H9 (cell line): ENCODE results near the gene SNX12. TPM values are rescaled to one million over a fixed set of nuclear protein-coding genes. Genes with fewer than 3 reads are reported as not detected.

ENCODE experiments used
- DNase-seq: peaks from one replicate; pipeline ENCODE4 v3.0.0-alpha.2; 2017
- H2AFZ ChIP-seq: one replicate; pipeline ENCODE4 v1.6.1; 2013; ENCODE audit warnings: mild to moderate bottlenecking, low read length, control low read depth, moderate library complexity
- H2AK5ac ChIP-seq: 2 replicates; pipeline ENCODE4 v1.6.1; 2013; ENCODE audit warnings: low read length, control low read depth, mixed read lengths; ENCODE audit not compliant: insufficient read length
- H2BK120ac ChIP-seq: one replicate; pipeline ENCODE4 v1.6.1; 2013; ENCODE audit warnings: low read depth, mild to moderate bottlenecking, low read length, control low read depth, inconsistent platforms; ENCODE audit not compliant: poor library complexity, severe bottlenecking
- H2BK12ac ChIP-seq: 2 replicates; pipeline ENCODE4 v1.6.1; 2013; ENCODE audit warnings: low read length, control low read depth, mixed read lengths, low read depth; ENCODE audit not compliant: insufficient read length
- H2BK15ac ChIP-seq: 2 replicates; pipeline ENCODE4 v1.6.1; 2013; ENCODE audit warnings: low read depth, low read length, control low read depth
- H2BK20ac ChIP-seq: one replicate; pipeline ENCODE4 v1.6.1; 2013; ENCODE audit warnings: low read depth, mild to moderate bottlenecking, low read length, control low read depth, inconsistent platforms; ENCODE audit not compliant: poor library complexity, severe bottlenecking
- H2BK5ac ChIP-seq: 2 replicates; pipeline ENCODE4 v1.6.1; 2013; ENCODE audit warnings: low read length, control low read depth, mixed read lengths; ENCODE audit not compliant: insufficient read length
- H3K14ac ChIP-seq: 2 replicates; pipeline ENCODE4 v1.6.1; 2013; ENCODE audit warnings: low read length, control low read depth; ENCODE audit not compliant: insufficient read depth
- H3K18ac ChIP-seq: 2 replicates; pipeline ENCODE4 v1.6.1; 2013; ENCODE audit warnings: low read depth, mild to moderate bottlenecking, mixed read lengths, low read length, control low read depth; ENCODE audit not compliant: insufficient read length
- H3K23ac ChIP-seq: 2 replicates; pipeline ENCODE4 v1.6.1; 2013; ENCODE audit warnings: low read length, control low read depth, mixed read lengths, low read depth; ENCODE audit not compliant: insufficient read length
- H3K23me2 ChIP-seq: 2 replicates; pipeline ENCODE4 v1.6.1; 2013; ENCODE audit warnings: low read depth, mild to moderate bottlenecking, mixed read lengths, low read length, control low read depth; ENCODE audit not compliant: insufficient read length, poor library complexity, severe bottlenecking
- H3K27ac ChIP-seq: 2 replicates; pipeline ENCODE4 v1.5.1; 2013; ENCODE audit warnings: low read length, control low read depth, mixed read lengths, low read depth; ENCODE audit not compliant: insufficient read length
- H3K27me3 ChIP-seq: 2 replicates; pipeline ENCODE4 v1.6.1; 2013; ENCODE audit warnings: low read length, control low read depth, inconsistent platforms; ENCODE audit not compliant: insufficient read depth
- H3K4ac ChIP-seq: 2 replicates; pipeline ENCODE4 v1.6.1; 2013; ENCODE audit warnings: low read depth, mild to moderate bottlenecking, control low read depth, inconsistent platforms, low read length, moderate library complexity
- H3K4me1 ChIP-seq: 2 replicates; pipeline ENCODE4 v1.6.1; 2013; ENCODE audit warnings: low read length, control low read depth, inconsistent platforms; ENCODE audit not compliant: insufficient read depth
- H3K4me2 ChIP-seq: 2 replicates; pipeline ENCODE4 v1.6.1; 2013; ENCODE audit warnings: low read length, control low read depth, mixed read lengths; ENCODE audit not compliant: insufficient read length, insufficient read depth
- H3K56ac ChIP-seq: 2 replicates; pipeline ENCODE4 v1.6.1; 2013; ENCODE audit warnings: low read depth, mild to moderate bottlenecking, mixed read lengths, low read length, control low read depth; ENCODE audit not compliant: insufficient read length
- H3K79me1 ChIP-seq: 2 replicates; pipeline ENCODE4 v1.6.1; 2013; ENCODE audit warnings: low read depth, mild to moderate bottlenecking, moderate library complexity, low read length, control low read depth, inconsistent platforms; ENCODE audit not compliant: insufficient read depth, poor library complexity, severe bottlenecking
- H3K79me2 ChIP-seq: 2 replicates; pipeline ENCODE4 v1.6.1; 2013; ENCODE audit warnings: low read length, control low read depth, inconsistent platforms; ENCODE audit not compliant: insufficient read depth
- H3K9ac ChIP-seq: 2 replicates; pipeline ENCODE4 v1.6.1; 2013; ENCODE audit warnings: low read length, control low read depth, mixed read lengths; ENCODE audit not compliant: insufficient read length; ENCODE audit errors: extremely low read depth
- H3K9me3 ChIP-seq: one replicate; pipeline ENCODE4 v1.6.1; 2013; ENCODE audit warnings: low read depth, low read length, inconsistent platforms; ENCODE audit not compliant: control insufficient read depth
- H3T11ph ChIP-seq: one replicate; pipeline ENCODE4 v1.6.1; 2013; ENCODE audit warnings: mild to moderate bottlenecking, low read length, control low read depth, inconsistent platforms
- H4K20me1 ChIP-seq: one replicate; pipeline ENCODE4 v1.6.1; 2013; ENCODE audit not compliant: control insufficient read depth, insufficient read length, insufficient read depth
- H4K5ac ChIP-seq: 2 replicates; pipeline ENCODE4 v1.6.1; 2013; ENCODE audit warnings: low read depth, mild to moderate bottlenecking, mixed read lengths, low read length, control low read depth; ENCODE audit not compliant: insufficient read length
- H4K8ac ChIP-seq: replicated peaks from 2 replicates; pipeline ENCODE4 v1.6.1; 2013; ENCODE audit warnings: low read length, control low read depth, mixed read lengths, low read depth; ENCODE audit not compliant: insufficient read length
- H4K91ac ChIP-seq: 2 replicates; pipeline ENCODE4 v1.6.1; 2013; ENCODE audit warnings: low read depth, mild to moderate bottlenecking, moderate library complexity, mixed read lengths, low read length, control low read depth; ENCODE audit not compliant: insufficient read length
- H3K27ac Mint-ChIP-seq, 3 experiments: 2 replicates in 2 of 3; 3 replicates in 1 of 3; pipeline ENCODE4 v1.8.0; 2020 to 2021; ENCODE audit warnings: mixed read lengths in 3 of 3, mild to moderate bottlenecking in 1 of 3, moderate library complexity in 1 of 3
- H3K27me3 Mint-ChIP-seq: 2 replicates; pipeline ENCODE4 v1.8.0; 2021; ENCODE audit warnings: low read depth, mild to moderate bottlenecking, moderate library complexity, mixed read lengths
- H3K36me3 Mint-ChIP-seq, 3 experiments: 2 replicates in 2 of 3; 3 replicates in 1 of 3; pipeline ENCODE4 v1.8.0; 2020 to 2021; ENCODE audit warnings: low read depth in 3 of 3, mixed read lengths in 3 of 3; ENCODE audit not compliant: insufficient read depth in 1 of 3
- H3K4me1 Mint-ChIP-seq, 2 experiments: 2 replicates each; pipeline ENCODE4 v1.8.0; 2020; ENCODE audit warnings: mixed read lengths in 2 of 2
- H3K4me3 Mint-ChIP-seq, 2 experiments: 2 replicates in 1 of 2; 3 replicates in 1 of 2; pipeline ENCODE4 v1.8.0; 2020 to 2021; ENCODE audit warnings: mild to moderate bottlenecking in 2 of 2, mixed read lengths in 2 of 2, moderate library complexity in 1 of 2
- H3K9me3 Mint-ChIP-seq, 2 experiments: 2 replicates in 1 of 2; 3 replicates in 1 of 2; pipeline ENCODE4 v1.8.0; 2020; ENCODE audit warnings: mild to moderate bottlenecking in 2 of 2, mixed read lengths in 2 of 2, moderate library complexity in 1 of 2
- CTCF ChIP-seq: fragments of 200-600 bp; sonication (generic); conservative IDR thresholded peaks from 3 replicates; pipeline ENCODE4 v1.8.0; 2021; ENCODE audit warnings: antibody characterized with exemption, mild to moderate bottlenecking
- WGBS: extraction: QIAGEN DNeasy Blood & Tissue Kit; methylation state at CpG from one replicate; pipeline ENCODE4 v1.1.7; 2013; ENCODE audit warnings: missing lambda C conversion rate, low lambda C conversion rate, mixed read lengths; ENCODE audit not compliant: insufficient read length; ENCODE audit errors: extremely low coverage; 5-methylcytosine and 5-hydroxymethylcytosine counted together
- total RNA-seq: library from RNA; stranded (reverse); gene quantifications from 2 replicates; pipeline ENCODE4 v1.2.1, GENCODE V29; 2021

SNX12 gene
- total RNA-seq, 1 experiment from 2014 or later = 69.1 TPM

GRCh38 chrX:71070531-71070930 lies 2.4 kb upstream of the SNX12 start:
- Mint-ChIP-seq H3K36me3 (peaks cover 2 to 5% (median 4%) of the 10 kb centered on the region in 3 experiments; a peak in 4 of 7 replicates), H3K4me3 (no peak overlapping the region), H3K27ac (no peak overlapping the region), H3K4me1 (peaks cover 6 to 8% of the 10 kb centered on the region in 2 experiments; a peak in 1 of 4 replicates), H3K9me3 (peaks cover 43 to 70% of the 10 kb centered on the region in 2 experiments), H3K27me3 (peaks cover 10% of the 10 kb centered on the region)
- no peak overlapping the region for H2BK120ac ChIP-seq
- no peak for TF ChIP-seq CTCF
- peaks cover 2% of the 10 kb centered on the region; the same call in 1 of the 2 replicates for H3K79me2 ChIP-seq
- H3K23ac ChIP-seq = no peak overlapping the region
- H3K27ac ChIP-seq = no peak overlapping the region
- H3K14ac ChIP-seq = no peak overlapping the region
- H3K18ac ChIP-seq = no peak overlapping the region
- no CpG with 5 or more reads among the region's 5 CpGs for WGBS
- no peak overlapping the region for H2BK5ac ChIP-seq
- no peaks in the 10 kb centered on the region for H3K4me1 ChIP-seq
- no peak overlapping the region for H4K8ac ChIP-seq
- H4K5ac ChIP-seq = no peak overlapping the region
- H3K9me3 ChIP-seq = peaks cover 11% of the 10 kb centered on the region
- no peak overlapping the region for H3T11ph ChIP-seq
- no peaks in the 10 kb centered on the region for H4K20me1 ChIP-seq
- no peak overlapping the region for H2BK20ac ChIP-seq
- no peaks in the 10 kb centered on the region for H3K27me3 ChIP-seq
- H3K23me2 ChIP-seq = no peaks in the 10 kb centered on the region
- no peak overlapping the region for H3K9ac ChIP-seq
- no peak overlapping the region for H2BK12ac ChIP-seq
- no peaks in the 10 kb centered on the region for H3K79me1 ChIP-seq
- H2AK5ac ChIP-seq = no peak overlapping the region
- H2BK15ac ChIP-seq = no peak overlapping the region
- H3K56ac ChIP-seq = no peak overlapping the region
- H4K91ac ChIP-seq = no peak overlapping the region
- no peak overlapping the region for H3K4ac ChIP-seq
- no peak for DNase-seq
- no peak overlapping the region for H3K4me2 ChIP-seq
- H2AFZ ChIP-seq = no peak overlapping the region
